Measurements from ENCODE around the gene KDM4B. TPM values are rescaled to one million over a fixed set of nuclear protein-coding genes. Genes with fewer than 3 reads are reported as not detected.

The KDM4B gene
- total and polyA plus RNA-seq, 9 of the 15 experiments (the other 6 are each of a cell fraction or from before 2014, with no cell fraction given), result 0.21 to 29.9 (median 7.3) TPM

DNA sequence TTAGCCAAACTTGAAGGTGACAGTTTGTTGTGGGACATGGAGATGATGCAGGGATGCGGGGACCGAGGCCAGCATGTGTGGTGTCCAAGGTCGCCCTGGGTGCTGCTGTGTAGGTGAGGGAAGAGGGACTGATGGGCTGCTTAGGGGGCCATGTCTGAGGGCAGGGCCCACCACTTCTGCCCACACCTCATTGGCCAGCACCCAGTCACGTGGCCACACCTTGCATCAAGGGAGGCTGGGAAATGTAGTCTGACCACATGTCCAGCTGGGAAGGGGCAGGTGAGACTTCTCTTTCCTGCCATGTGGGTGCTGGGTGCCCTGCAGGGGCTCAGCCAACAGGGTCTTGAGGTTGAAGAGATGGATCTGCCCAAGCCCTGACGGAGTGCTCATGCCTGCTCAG is 88.9 kb downstream of the KDM4B start (continued):
- TF ChIP-seq ZNF263 (CRISPR knock-in tag; IDR thresholded peaks at IDR 0.05; ENCODE audit: borderline replicate concordance), result no peak
- no peak for TF ChIP-seq PRPF4 (IDR thresholded peaks at IDR 0.05; ENCODE audit: insufficient read depth, low read depth, low read length, poor library complexity, severe bottlenecking)
- TF ChIP-seq KAT7 (CRISPR knock-in tag; IDR thresholded peaks at IDR 0.05; ENCODE audit: borderline replicate concordance), result no peak
- no peak for TF ChIP-seq SIN3A (IDR thresholded peaks at IDR 0.05; ENCODE audit: borderline replicate concordance in 2 of 2, control insufficient read depth in 1 of 2, low read depth in 2 of 2, low read length in 2 of 2)
- TF ChIP-seq, protein P1, sequence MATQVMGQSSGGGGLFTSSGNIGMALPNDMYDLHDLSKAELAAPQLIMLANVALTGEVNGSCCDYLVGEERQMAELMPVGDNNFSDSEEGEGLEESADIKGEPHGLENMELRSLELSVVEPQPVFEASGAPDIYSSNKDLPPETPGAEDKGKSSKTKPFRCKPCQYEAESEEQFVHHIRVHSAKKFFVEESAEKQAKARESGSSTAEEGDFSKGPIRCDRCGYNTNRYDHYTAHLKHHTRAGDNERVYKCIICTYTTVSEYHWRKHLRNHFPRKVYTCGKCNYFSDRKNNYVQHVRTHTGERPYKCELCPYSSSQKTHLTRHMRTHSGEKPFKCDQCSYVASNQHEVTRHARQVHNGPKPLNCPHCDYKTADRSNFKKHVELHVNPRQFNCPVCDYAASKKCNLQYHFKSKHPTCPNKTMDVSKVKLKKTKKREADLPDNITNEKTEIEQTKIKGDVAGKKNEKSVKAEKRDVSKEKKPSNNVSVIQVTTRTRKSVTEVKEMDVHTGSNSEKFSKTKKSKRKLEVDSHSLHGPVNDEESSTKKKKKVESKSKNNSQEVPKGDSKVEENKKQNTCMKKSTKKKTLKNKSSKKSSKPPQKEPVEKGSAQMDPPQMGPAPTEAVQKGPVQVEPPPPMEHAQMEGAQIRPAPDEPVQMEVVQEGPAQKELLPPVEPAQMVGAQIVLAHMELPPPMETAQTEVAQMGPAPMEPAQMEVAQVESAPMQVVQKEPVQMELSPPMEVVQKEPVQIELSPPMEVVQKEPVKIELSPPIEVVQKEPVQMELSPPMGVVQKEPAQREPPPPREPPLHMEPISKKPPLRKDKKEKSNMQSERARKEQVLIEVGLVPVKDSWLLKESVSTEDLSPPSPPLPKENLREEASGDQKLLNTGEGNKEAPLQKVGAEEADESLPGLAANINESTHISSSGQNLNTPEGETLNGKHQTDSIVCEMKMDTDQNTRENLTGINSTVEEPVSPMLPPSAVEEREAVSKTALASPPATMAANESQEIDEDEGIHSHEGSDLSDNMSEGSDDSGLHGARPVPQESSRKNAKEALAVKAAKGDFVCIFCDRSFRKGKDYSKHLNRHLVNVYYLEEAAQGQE (IDR thresholded peaks at IDR 0.05; ENCODE audit: borderline replicate concordance), result peak; percentile 27; the same call in 1 of the 2 replicates
- TF ChIP-seq, protein P1 (CRISPR knock-in tag; IDR thresholded peaks at IDR 0.05; ENCODE audit: low read depth), result no peak
- TF ChIP-seq CBFA2T2 (conservative IDR thresholded peaks at IDR 0.05), result peak; percentile 46
- no peak for TF ChIP-seq SMAD2 (IDR thresholded peaks at IDR 0.05; ENCODE audit: low read depth, low read length)
- peak; percentile 81 for TF ChIP-seq ZNF143 (CRISPR knock-in tag; IDR thresholded peaks at IDR 0.05)
- TF ChIP-seq HNRNPH1 (optimal IDR thresholded peaks at IDR 0.05; ENCODE audit: low read depth, low read length), result no peak
- no peak for TF ChIP-seq RAD21 (CRISPR knock-in tag; conservative IDR thresholded peaks at IDR 0.05 in 1 of 2, IDR thresholded peaks at IDR 0.05 in 1 of 2)
- no peak for TF ChIP-seq ZNF140 (CRISPR knock-in tag; IDR thresholded peaks at IDR 0.05)
- TF ChIP-seq, protein P2, sequence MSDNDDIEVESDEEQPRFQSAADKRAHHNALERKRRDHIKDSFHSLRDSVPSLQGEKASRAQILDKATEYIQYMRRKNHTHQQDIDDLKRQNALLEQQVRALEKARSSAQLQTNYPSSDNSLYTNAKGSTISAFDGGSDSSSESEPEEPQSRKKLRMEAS (CRISPR knock-in tag; IDR thresholded peaks at IDR 0.05), result peak; percentile 54; the same call in 1 of the 2 replicates
- no peak for TF ChIP-seq TEAD4 (IDR thresholded peaks at IDR 0.05; ENCODE audit: low read length)
- TF ChIP-seq TEAD4 (CRISPR knock-in tag; IDR thresholded peaks at IDR 0.05; ENCODE audit: borderline replicate concordance), result 0 out of 2 replicates have a peak, but pooled peaks have one; percentile 29
- TF ChIP-seq, protein P3, sequence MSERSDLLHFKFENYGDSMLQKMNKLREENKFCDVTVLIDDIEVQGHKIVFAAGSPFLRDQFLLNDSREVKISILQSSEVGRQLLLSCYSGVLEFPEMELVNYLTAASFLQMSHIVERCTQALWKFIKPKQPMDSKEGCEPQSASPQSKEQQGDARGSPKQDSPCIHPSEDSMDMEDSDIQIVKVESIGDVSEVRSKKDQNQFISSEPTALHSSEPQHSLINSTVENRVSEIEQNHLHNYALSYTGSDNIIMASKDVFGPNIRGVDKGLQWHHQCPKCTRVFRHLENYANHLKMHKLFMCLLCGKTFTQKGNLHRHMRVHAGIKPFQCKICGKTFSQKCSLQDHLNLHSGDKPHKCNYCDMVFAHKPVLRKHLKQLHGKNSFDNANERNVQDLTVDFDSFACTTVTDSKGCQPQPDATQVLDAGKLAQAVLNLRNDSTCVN (CRISPR knock-in tag; IDR thresholded peaks at IDR 0.05), result no peak
- TF ChIP-seq PCBP1 (IDR thresholded peaks at IDR 0.05; ENCODE audit: low read depth, low read length, poor library complexity, severe bottlenecking), result no peak
